NT2/D1 (cell line): ENCODE data around the gene NECTIN4.

Experiments
- SUZ12 ChIP-seq: IDR thresholded peaks from 2 replicates; pipeline ENCODE4 v1.6.1; 2011; ENCODE audit not compliant: insufficient read length, insufficient read depth; ENCODE audit errors: extremely low read depth
- YY1 ChIP-seq: IDR thresholded peaks from 2 replicates; pipeline ENCODE4 v1.6.1; 2011; ENCODE audit not compliant: insufficient read length, insufficient read depth
- ZNF274 ChIP-seq: IDR thresholded peaks from 2 replicates; pipeline ENCODE4 v1.6.1; 2011; ENCODE audit warnings: mild to moderate bottlenecking, low read depth, low read length

GRCh38 chr1:161045736-161046604 is 43.4 kb downstream of the NECTIN4 start, which contains the start of gene USF1:
- TF ChIP-seq SUZ12 (no peak), YY1 (peak; percentile 97), ZNF274 (no peak)
